AG09309 (cell line): ENCODE results near the gene KBTBD2.
A peak's percentile ranks its signal among the peaks of the same experiment; 100 is the strongest.

Experiments
- DNase-seq: peaks from one replicate; pipeline ENCODE4 v3.0.0-alpha.2; 2010; ENCODE audit warnings: low read depth
- H3K4me3 ChIP-seq: 2 replicates; pipeline ENCODE4 v1.5.1; 2011; ENCODE audit warnings: mild to moderate bottlenecking, low read depth, low read length, moderate library complexity; ENCODE audit not compliant: control insufficient read depth
- CTCF ChIP-seq: IDR thresholded peaks from 2 replicates; pipeline ENCODE4 v1.5.1; 2011; ENCODE audit warnings: mild to moderate bottlenecking, low read depth, low read length, inconsistent platforms; ENCODE audit not compliant: insufficient read depth, control insufficient read depth; ENCODE audit errors: missing control alignments

Gene KBTBD2

GRCh38 chr7:32893722-32894121 is 2.2 kb upstream of the KBTBD2 start:
- no peak for DNase-seq
- no peak for TF ChIP-seq CTCF
- no peak overlapping the region for H3K4me3 ChIP-seq

- H3K4me3 ChIP-seq, result no peak overlapping the region
- TF ChIP-seq CTCF, result no peak
- DNase-seq, result no peak
Measured at GRCh38 chr7:32893207-32893524, 1.6 kb upstream of the KBTBD2 start.

DNA sequence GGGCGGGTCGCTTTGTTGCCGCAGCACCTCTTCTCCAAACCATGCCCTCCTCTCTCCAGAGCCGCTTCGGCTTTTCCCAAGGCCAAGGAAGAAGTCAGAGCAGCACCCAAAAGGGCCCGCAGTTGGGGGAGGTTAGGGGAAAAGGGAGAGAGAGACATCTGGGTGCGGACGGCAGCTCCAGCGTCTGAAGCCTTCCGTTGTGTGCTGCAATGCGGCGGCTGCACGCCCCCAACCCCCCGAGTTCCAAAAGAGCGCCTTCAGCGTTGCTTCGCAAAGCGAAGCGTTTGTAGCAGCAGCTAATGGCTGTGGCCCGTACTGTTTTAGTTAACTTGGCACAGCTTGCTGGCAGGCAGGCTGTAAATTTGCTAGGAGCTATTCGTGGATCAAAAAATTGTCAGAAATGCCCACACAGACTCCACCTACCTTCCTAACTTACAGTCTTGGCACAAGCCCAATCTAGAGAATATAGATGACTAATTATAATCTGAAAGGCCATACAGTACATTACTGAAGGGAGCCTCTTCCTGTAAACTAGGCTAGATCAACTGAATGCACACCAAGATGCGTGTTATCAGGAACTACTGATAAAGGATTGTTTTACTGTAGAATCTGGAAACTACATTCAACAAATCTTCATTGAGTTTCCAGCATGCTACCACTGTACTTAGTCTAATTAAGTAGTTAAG is 1.1 kb upstream of the KBTBD2 start:
- H3K4me3 ChIP-seq, result peak overlapping the region; percentile 59
- TF ChIP-seq CTCF, result no peak
- DNase-seq, result no peak

GRCh38 chr7:32891800-32892520 is 400 bp upstream of the KBTBD2 start:
- TF ChIP-seq CTCF, result no peak
- H3K4me3 ChIP-seq, result peak overlapping the region; percentile 73
- peak; percentile 60 for DNase-seq

GRCh38 chr7:32890793-32891042 is 842 bp downstream of the KBTBD2 start:
- DNase-seq, result no peak
- H3K4me3 ChIP-seq, result peak overlapping the region; percentile 73
- TF ChIP-seq CTCF, result no peak

DNA sequence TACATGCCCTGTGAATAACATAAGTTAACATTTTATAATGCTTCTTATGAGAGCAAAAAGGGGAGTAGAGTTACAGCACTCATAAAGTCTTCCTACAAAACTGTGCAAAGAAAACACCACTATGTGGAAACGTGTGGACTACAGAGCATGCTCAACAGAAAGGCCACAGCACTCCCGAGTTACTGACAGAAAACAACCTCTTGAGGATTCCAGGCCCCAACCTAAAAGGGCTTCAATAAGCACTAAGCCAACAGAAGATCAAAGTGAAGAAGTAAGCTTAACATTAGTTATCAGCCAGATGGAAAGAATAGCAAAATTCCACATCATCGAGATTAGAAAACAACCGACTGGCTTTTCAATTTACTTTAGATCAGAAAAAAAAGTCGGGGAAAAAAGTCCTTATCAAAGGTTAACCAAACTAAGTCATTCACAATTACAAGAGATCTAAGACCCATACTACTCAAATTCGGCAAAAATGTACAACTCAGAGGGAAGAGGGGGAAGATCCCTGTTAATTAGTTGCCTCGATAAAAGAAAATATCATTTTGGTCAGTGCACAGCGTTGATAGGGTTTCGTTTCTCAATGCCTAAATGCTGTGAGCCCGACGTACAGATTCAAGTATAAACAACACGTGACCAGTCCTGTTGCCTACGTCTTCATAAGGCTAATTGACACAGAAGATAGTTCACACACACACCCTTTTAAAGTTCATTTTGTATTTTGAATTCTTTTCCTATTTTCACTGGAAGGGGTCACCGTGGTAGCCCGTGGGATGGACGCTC is 1.4 kb downstream of the KBTBD2 start:
- no peak for TF ChIP-seq CTCF
- no peak for DNase-seq
- peak overlapping the region; percentile 73 for H3K4me3 ChIP-seq

GRCh38 chr7:32888505-32888904 is 3.1 kb downstream of the KBTBD2 start:
- DNase-seq, result no peak
- no peak for TF ChIP-seq CTCF
- H3K4me3 ChIP-seq, result no peak overlapping the region
